K562 (cell line): ENCODE data around the gene ACTN4. TPM values are rescaled to one million over a fixed set of nuclear protein-coding genes. Genes with fewer than 3 reads are reported as not detected.

Experiments used
- BCOR ChIP-seq: fragments of 450-650 bp; IDR thresholded peaks from 2 replicates; pipeline ENCODE4 v1.6.1; 2016
- ETV1 ChIP-seq: fragments of 450-650 bp; conservative IDR thresholded peaks from 2 replicates; pipeline ENCODE4 v1.6.1; 2016; ENCODE audit warnings: missing genetic modification characterization, control low read depth, low read depth, missing compliant biosample characterization
- EWSR1 ChIP-seq: fragments of 450-650 bp; IDR thresholded peaks from 2 replicates; pipeline ENCODE4 v1.6.1; 2018; ENCODE audit warnings: borderline replicate concordance, mild to moderate bottlenecking, low read depth, moderate library complexity; ENCODE audit not compliant: partially characterized antibody
- IFI16 ChIP-seq: fragments of 250-450 bp; sonication (Bioruptor Pico); IDR thresholded peaks from 2 replicates; pipeline ENCODE4 v2.1.2; 2022; ENCODE audit warnings: mild to moderate bottlenecking, inconsistent platforms
- NCOA1 ChIP-seq: fragments of 450-650 bp; IDR thresholded peaks from 2 replicates; pipeline ENCODE4 v1.6.1; 2016; ENCODE audit warnings: low read depth
- NEUROD1 ChIP-seq: fragments of 150-350 bp; IDR thresholded peaks from 2 replicates; pipeline ENCODE4 v1.6.1; 2014; ENCODE audit warnings: borderline replicate concordance, low read length, low read depth; ENCODE audit not compliant: partially characterized antibody
- SIX5 ChIP-seq, 2 experiments: IDR thresholded peaks; 2 replicates each; pipeline ENCODE4 v1.6.1; 2011; ENCODE audit warnings: low read length in 2 of 2, borderline replicate concordance in 1 of 2, low read depth in 1 of 2, mild to moderate bottlenecking in 1 of 2, moderate library complexity in 1 of 2; ENCODE audit not compliant: insufficient read depth in 1 of 2
- SMARCE1 ChIP-seq: fragments of 450-650 bp; IDR thresholded peaks from 2 replicates; pipeline ENCODE4 v1.7.1; 2016; ENCODE audit warnings: mild to moderate bottlenecking
- ZNF263 ChIP-seq: sonication (generic); formaldehyde crosslinking; IDR thresholded peaks from 2 replicates; pipeline ENCODE4 v1.8.0; 2022; ENCODE audit warnings: mild to moderate bottlenecking, missing genetic modification reagents, borderline replicate concordance
- ZNF436 ChIP-seq: fragments of 250-450, 450-650 bp; sonication (Bioruptor Pico); formaldehyde crosslinking; IDR thresholded peaks from 2 replicates; pipeline ENCODE4 v1.7.0; 2020; ENCODE audit warnings: mild to moderate bottlenecking
- polyA plus RNA-seq, 8 experiments: library from polyadenylated mRNA; depleted of rRNA in 4 of 8; stranded (reverse) in 5 of 8; unstranded in 3 of 8; fragments of >200 nt; fragmentation: Nextera tagmentation in 2 of 8; fragmentation: Illumina TruSeq in 1 of 8; extraction: Ambion mirVana in 2 of 8; extraction: Trizol in 1 of 8; gene quantifications; 2 replicates each; pipeline versions ENCODE4 v1.2.1 to v1.2.3, GENCODE V29; 2011 to 2014; ENCODE audit warnings: inconsistent platforms in 1 of 8, missing spikeins in 1 of 8
- total RNA-seq, 7 experiments: library from RNA; depleted of rRNA in 6 of 7; stranded (reverse); fragments of >200 nt in 6 of 7; fragmentation: Illumina TruSeq in 2 of 7; extraction: Trizol in 2 of 7; gene quantifications; 2 replicates each; pipeline versions ENCODE4 v1.2.1 to v1.2.3, GENCODE V29; 2011 to 2021; ENCODE audit warnings: low replicate concordance in 1 of 7
- TF ChIP-seq, protein P1 (sequence below), 2 experiments: fragments of 250-450 bp in 1 of 2; fragments of 450-650 bp in 1 of 2; sonication (Bioruptor Pico) in 1 of 2; IDR thresholded peaks; 2 replicates each; pipeline versions ENCODE4 v1.6.1 to v1.8.0; 2016 to 2021; ENCODE audit warnings: mild to moderate bottlenecking in 2 of 2, moderate library complexity in 2 of 2, missing compliant biosample characterization in 1 of 2, missing genetic modification characterization in 1 of 2
- TF ChIP-seq, protein P2 (sequence below): fragments of 450-650 bp; formaldehyde crosslinking; IDR thresholded peaks from 2 replicates; pipeline ENCODE4 v1.4.0; 2020; ENCODE audit warnings: mild to moderate bottlenecking, moderate library complexity
- TF ChIP-seq, protein P3 (sequence below): fragments of 250-450 bp; sonication (Bioruptor Pico); IDR thresholded peaks from 2 replicates; pipeline ENCODE4 v1.4.0; 2020; ENCODE audit warnings: mild to moderate bottlenecking, moderate library complexity
- TF ChIP-seq, protein P4 (sequence below): fragments of 450-650 bp; IDR thresholded peaks from 2 replicates; pipeline ENCODE4 v1.6.1; 2017; ENCODE audit warnings: antibody characterized with exemption, mild to moderate bottlenecking
- TF ChIP-seq, protein P5 (sequence below): sonication (generic); formaldehyde crosslinking; IDR thresholded peaks from 2 replicates; pipeline ENCODE4 v1.8.1; 2023; ENCODE audit warnings: mild to moderate bottlenecking, missing genetic modification reagents

ACTN4 gene
- total and polyA plus RNA-seq, 9 of the 15 experiments (the other 6 are each of a cell fraction or from before 2014, with no cell fraction given) = 3.1 to 385 (median 125) TPM

DNA sequence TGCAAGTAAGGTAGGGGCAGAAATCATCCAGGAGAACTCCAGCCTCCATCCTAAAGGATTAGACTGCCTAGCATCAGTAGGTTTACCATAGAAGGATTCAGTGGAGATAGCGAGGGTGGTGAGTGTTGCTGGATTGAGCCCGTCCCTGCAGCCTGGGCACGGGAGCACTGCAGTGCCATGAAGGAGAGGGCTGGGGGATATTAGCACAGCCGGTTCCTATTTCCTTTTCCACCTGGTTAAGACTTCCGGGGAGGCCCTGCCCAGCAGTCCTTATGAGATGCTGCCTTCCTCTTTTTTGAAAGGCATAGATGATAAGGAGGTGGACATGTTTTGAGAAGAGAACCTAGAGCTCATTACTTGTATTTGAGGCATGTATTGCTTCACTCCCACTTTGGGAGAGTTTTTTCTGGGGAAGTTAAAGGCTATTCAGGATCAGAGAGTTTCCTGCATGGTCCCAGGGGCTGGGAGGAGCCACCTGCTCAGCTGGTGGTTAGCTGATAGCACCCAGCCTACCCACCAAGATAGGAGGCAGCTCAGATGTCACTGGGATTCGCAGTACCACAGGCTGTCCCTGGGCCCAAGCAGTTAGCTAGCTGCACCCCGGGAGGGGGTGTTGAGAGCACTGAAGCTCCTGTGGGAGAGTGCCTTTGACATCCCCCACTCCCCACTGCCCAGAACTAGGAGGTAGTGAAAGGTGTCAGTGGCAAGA lies 17.2 kb downstream of the ACTN4 start (continued):
- TF ChIP-seq NEUROD1 = no peak
- TF ChIP-seq ZNF263 (CRISPR knock-in tag) = peak; percentile 64
- peak; percentile 52; the same call in 1 of the 2 replicates for TF ChIP-seq ETV1 (tag)
- TF ChIP-seq, protein P1, sequence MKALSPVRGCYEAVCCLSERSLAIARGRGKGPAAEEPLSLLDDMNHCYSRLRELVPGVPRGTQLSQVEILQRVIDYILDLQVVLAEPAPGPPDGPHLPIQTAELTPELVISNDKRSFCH (CRISPR knock-in tag; IDR thresholded peaks at IDR 0.05) = no peak
- TF ChIP-seq, protein P1 (tag; IDR thresholded peaks at IDR 0.05) = no peak
- peak; percentile 56 for TF ChIP-seq SMARCE1
- TF ChIP-seq, protein P2, sequence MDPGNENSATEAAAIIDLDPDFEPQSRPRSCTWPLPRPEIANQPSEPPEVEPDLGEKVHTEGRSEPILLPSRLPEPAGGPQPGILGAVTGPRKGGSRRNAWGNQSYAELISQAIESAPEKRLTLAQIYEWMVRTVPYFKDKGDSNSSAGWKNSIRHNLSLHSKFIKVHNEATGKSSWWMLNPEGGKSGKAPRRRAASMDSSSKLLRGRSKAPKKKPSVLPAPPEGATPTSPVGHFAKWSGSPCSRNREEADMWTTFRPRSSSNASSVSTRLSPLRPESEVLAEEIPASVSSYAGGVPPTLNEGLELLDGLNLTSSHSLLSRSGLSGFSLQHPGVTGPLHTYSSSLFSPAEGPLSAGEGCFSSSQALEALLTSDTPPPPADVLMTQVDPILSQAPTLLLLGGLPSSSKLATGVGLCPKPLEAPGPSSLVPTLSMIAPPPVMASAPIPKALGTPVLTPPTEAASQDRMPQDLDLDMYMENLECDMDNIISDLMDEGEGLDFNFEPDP (CRISPR knock-in tag) = no peak
- TF ChIP-seq, protein P3, sequence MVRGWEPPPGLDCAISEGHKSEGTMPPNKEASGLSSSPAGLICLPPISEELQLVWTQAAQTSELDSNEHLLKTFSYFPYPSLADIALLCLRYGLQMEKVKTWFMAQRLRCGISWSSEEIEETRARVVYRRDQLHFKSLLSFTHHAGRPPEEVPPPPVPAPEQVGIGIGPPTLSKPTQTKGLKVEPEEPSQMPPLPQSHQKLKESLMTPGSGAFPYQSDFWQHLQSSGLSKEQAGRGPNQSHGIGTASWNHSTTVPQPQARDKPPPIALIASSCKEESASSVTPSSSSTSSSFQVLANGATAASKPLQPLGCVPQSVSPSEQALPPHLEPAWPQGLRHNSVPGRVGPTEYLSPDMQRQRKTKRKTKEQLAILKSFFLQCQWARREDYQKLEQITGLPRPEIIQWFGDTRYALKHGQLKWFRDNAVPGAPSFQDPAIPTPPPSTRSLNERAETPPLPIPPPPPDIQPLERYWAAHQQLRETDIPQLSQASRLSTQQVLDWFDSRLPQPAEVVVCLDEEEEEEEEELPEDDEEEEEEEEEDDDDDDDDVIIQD = no peak
- TF ChIP-seq SIX5 (IDR thresholded peaks at IDR 0.05; ENCODE audit: borderline replicate concordance in 1 of 2, insufficient read depth in 1 of 2, low read depth in 1 of 2, low read length in 2 of 2) = no peak
- TF ChIP-seq, protein P4, sequence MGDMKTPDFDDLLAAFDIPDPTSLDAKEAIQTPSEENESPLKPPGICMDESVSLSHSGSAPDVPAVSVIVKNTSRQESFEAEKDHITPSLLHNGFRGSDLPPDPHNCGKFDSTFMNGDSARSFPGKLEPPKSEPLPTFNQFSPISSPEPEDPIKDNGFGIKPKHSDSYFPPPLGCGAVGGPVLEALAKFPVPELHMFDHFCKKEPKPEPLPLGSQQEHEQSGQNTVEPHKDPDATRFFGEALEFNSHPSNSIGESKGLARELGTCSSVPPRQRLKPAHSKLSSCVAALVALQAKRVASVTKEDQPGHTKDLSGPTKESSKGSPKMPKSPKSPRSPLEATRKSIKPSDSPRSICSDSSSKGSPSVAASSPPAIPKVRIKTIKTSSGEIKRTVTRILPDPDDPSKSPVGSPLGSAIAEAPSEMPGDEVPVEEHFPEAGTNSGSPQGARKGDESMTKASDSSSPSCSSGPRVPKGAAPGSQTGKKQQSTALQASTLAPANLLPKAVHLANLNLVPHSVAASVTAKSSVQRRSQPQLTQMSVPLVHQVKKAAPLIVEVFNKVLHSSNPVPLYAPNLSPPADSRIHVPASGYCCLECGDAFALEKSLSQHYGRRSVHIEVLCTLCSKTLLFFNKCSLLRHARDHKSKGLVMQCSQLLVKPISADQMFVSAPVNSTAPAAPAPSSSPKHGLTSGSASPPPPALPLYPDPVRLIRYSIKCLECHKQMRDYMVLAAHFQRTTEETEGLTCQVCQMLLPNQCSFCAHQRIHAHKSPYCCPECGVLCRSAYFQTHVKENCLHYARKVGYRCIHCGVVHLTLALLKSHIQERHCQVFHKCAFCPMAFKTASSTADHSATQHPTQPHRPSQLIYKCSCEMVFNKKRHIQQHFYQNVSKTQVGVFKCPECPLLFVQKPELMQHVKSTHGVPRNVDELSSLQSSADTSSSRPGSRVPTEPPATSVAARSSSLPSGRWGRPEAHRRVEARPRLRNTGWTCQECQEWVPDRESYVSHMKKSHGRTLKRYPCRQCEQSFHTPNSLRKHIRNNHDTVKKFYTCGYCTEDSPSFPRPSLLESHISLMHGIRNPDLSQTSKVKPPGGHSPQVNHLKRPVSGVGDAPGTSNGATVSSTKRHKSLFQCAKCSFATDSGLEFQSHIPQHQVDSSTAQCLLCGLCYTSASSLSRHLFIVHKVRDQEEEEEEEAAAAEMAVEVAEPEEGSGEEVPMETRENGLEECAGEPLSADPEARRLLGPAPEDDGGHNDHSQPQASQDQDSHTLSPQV = no peak
- no peak for TF ChIP-seq BCOR
- TF ChIP-seq, protein P5, sequence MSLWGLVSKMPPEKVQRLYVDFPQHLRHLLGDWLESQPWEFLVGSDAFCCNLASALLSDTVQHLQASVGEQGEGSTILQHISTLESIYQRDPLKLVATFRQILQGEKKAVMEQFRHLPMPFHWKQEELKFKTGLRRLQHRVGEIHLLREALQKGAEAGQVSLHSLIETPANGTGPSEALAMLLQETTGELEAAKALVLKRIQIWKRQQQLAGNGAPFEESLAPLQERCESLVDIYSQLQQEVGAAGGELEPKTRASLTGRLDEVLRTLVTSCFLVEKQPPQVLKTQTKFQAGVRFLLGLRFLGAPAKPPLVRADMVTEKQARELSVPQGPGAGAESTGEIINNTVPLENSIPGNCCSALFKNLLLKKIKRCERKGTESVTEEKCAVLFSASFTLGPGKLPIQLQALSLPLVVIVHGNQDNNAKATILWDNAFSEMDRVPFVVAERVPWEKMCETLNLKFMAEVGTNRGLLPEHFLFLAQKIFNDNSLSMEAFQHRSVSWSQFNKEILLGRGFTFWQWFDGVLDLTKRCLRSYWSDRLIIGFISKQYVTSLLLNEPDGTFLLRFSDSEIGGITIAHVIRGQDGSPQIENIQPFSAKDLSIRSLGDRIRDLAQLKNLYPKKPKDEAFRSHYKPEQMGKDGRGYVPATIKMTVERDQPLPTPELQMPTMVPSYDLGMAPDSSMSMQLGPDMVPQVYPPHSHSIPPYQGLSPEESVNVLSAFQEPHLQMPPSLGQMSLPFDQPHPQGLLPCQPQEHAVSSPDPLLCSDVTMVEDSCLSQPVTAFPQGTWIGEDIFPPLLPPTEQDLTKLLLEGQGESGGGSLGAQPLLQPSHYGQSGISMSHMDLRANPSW = no peak
- peak; percentile 40; the same call in 1 of the 2 replicates for TF ChIP-seq NCOA1
- no peak for TF ChIP-seq ZNF436 (CRISPR knock-in tag)
- TF ChIP-seq IFI16 (CRISPR knock-in tag) = no peak
- TF ChIP-seq EWSR1 = no peak
